ENCODE results near the gene CDH4.

DNA sequence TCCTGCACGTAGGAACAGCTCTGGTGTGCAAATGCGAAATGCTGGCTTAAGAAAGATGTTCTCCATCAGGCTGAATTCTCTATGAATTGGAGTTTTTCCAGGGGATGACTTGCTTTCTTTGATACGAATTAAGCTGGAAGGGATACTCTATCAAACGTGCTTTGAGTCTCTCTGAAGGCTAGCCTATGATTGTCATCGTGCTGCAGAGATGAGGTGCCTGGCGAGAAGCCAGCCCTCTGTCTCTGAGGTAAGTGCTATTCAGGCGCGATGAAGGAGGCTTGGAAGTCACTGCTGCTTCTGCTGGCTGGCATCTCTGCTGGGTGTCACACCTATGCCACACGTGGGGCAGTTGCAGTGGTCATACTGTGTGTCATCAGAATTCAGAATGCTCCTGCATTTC is 589.9 kb downstream of the CDH4 start:
- no peak for TF ChIP-seq RAD21 (IDR thresholded peaks at IDR 0.05; ENCODE audit: low read depth)
- no peak for TF ChIP-seq EGR1 (IDR thresholded peaks at IDR 0.05)
- TF ChIP-seq, protein P1, sequence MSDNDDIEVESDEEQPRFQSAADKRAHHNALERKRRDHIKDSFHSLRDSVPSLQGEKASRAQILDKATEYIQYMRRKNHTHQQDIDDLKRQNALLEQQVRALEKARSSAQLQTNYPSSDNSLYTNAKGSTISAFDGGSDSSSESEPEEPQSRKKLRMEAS (IDR thresholded peaks at IDR 0.05) = no peak
- no peak for TF ChIP-seq ZBTB7A (IDR thresholded peaks at IDR 0.05; ENCODE audit: low read depth)

Measured in Ishikawa (cell line).